Neural progenitor cell (in vitro differentiated cells): ENCODE data around the gene ABL1. TPM values are rescaled to one million over a fixed set of nuclear protein-coding genes. Genes with fewer than 3 reads are reported as not detected.

Experiments used
- DNase-seq: peaks from one replicate; pipeline ENCODE4 v3.0.0-alpha.2; 2016; ENCODE audit warnings: low spot score
- H2AFZ ChIP-seq: fragments of 200-600 bp; sonication (generic); replicated peaks from 2 replicates; pipeline ENCODE4 v1.6.1; 2016; ENCODE audit warnings: antibody characterized with exemption
- H3F3A ChIP-seq: fragments of 200-600 bp; sonication (generic); 2 replicates; pipeline ENCODE4 v1.6.1; 2016; ENCODE audit warnings: antibody characterized with exemption, low read depth
- H3K27ac ChIP-seq: fragments of 200-600 bp; sonication (generic); 2 replicates; pipeline ENCODE4 v1.5.1; 2016; ENCODE audit warnings: mild to moderate bottlenecking
- H3K27me3 ChIP-seq: fragments of 200-600 bp; sonication (generic); 2 replicates; pipeline ENCODE4 v1.6.1; 2016; ENCODE audit warnings: mild to moderate bottlenecking, moderate library complexity
- H3K36me3 ChIP-seq: fragments of 200-600 bp; sonication (generic); 2 replicates; pipeline ENCODE4 v1.5.1; 2016
- H3K4me1 ChIP-seq: fragments of 200-600 bp; sonication (generic); 2 replicates; pipeline ENCODE4 v1.6.1; 2016; ENCODE audit warnings: mixed run types
- H3K4me2 ChIP-seq: fragments of 200-600 bp; sonication (generic); 2 replicates; pipeline ENCODE4 v1.6.1; 2016
- H3K4me3 ChIP-seq: fragments of 200-600 bp; sonication (generic); 2 replicates; pipeline ENCODE4 v1.5.1; 2016
- H3K79me2 ChIP-seq: fragments of 200-600 bp; sonication (generic); 2 replicates; pipeline ENCODE4 v1.6.1; 2016; ENCODE audit warnings: low read depth
- H3K9ac ChIP-seq: fragments of 200-600 bp; sonication (generic); 2 replicates; pipeline ENCODE4 v1.6.1; 2016
- H3K9me3 ChIP-seq: fragments of 200-600 bp; sonication (generic); 2 replicates; pipeline ENCODE4 v1.5.1; 2016; ENCODE audit warnings: low read depth
- H4K20me1 ChIP-seq: fragments of 200-600 bp; sonication (generic); 2 replicates; pipeline ENCODE4 v1.6.1; 2016; ENCODE audit warnings: low read depth
- H3K27ac Mint-ChIP-seq: 3 replicates; pipeline ENCODE4 v1.8.0; 2021; ENCODE audit warnings: mixed read lengths
- H3K27me3 Mint-ChIP-seq: 2 replicates; pipeline ENCODE4 v1.8.0; 2022; ENCODE audit warnings: low read depth, mild to moderate bottlenecking, inconsistent platforms, moderate library complexity, mixed read lengths; ENCODE audit not compliant: insufficient read depth
- H3K36me3 Mint-ChIP-seq: 3 replicates; pipeline ENCODE4 v1.8.0; 2021; ENCODE audit warnings: mixed read lengths
- H3K4me1 Mint-ChIP-seq: 3 replicates; pipeline ENCODE4 v1.8.0; 2021; ENCODE audit warnings: mixed read lengths
- H3K4me3 Mint-ChIP-seq: 3 replicates; pipeline ENCODE4 v1.8.0; 2021; ENCODE audit warnings: mild to moderate bottlenecking, moderate library complexity, mixed read lengths
- H3K9me3 Mint-ChIP-seq: 3 replicates; pipeline ENCODE4 v1.8.0; 2020; ENCODE audit warnings: mixed read lengths
- CTCF ChIP-seq: fragments of 200-600 bp; sonication (generic); IDR thresholded peaks from 2 replicates; pipeline ENCODE4 v1.5.1; 2017; ENCODE audit warnings: antibody characterized with exemption, mild to moderate bottlenecking
- EZH2 ChIP-seq: fragments of 200-600 bp; sonication (generic); IDR thresholded peaks from 2 replicates; pipeline ENCODE4 v1.6.1; 2017; ENCODE audit warnings: antibody characterized with exemption, mild to moderate bottlenecking, moderate library complexity
- EZH2phosphoT487 ChIP-seq: fragments of 200-600 bp; sonication (generic); IDR thresholded peaks from 2 replicates; pipeline ENCODE4 v1.6.1; 2017; ENCODE audit warnings: antibody characterized with exemption
- total RNA-seq: library from RNA; depleted of rRNA; stranded (reverse); fragments of >200 nt; gene quantifications from 2 replicates; pipeline ENCODE4 v1.2.3, GENCODE V29; 2015; ENCODE audit warnings: low replicate concordance

Gene ABL1
- total RNA-seq, 1 donor from 2014 or later, result 38.4 TPM

- Histone ChIP-seq H3K9ac (no peak overlapping the region), H3K4me1 (no peaks in the 10 kb centered on the region), H3K27ac (no peak overlapping the region), H3K79me2 (no peaks in the 10 kb centered on the region), H4K20me1 (peaks cover 29% of the 10 kb centered on the region), H3K27me3 (no peaks in the 10 kb centered on the region), H3K36me3 (peaks cover 6% of the 10 kb centered on the region), H3K9me3 (no peaks in the 10 kb centered on the region), H3K4me2 (no peak overlapping the region), H3K4me3 (no peak overlapping the region), H2AFZ (no peak overlapping the region), H3F3A (peaks cover 4% of the 10 kb centered on the region)
- Mint-ChIP-seq H3K27ac (no peak overlapping the region), H3K27me3 (peaks cover 3% of the 10 kb centered on the region), H3K9me3 (no peaks in the 10 kb centered on the region), H3K36me3 (peaks cover 37% of the 10 kb centered on the region), H3K4me1 (no peaks in the 10 kb centered on the region), H3K4me3 (no peak overlapping the region)
- no peak for TF ChIP-seq EZH2
- no peak for TF ChIP-seq EZH2phosphoT487
- no peak for TF ChIP-seq CTCF
- DNase-seq, result no peak
Observed at GRCh38 chr9:130879863-130880411, 44.9 kb downstream of the ABL1 start.

- H3K4me3 Mint-ChIP-seq, result no peak overlapping the region
- Histone ChIP-seq H3K9me3 (no peaks in the 10 kb centered on the region), H3F3A (peaks cover 4% of the 10 kb centered on the region), H4K20me1 (peaks cover 36% of the 10 kb centered on the region), H3K27me3 (no peaks in the 10 kb centered on the region), H3K4me2 (no peak overlapping the region), H3K4me1 (no peaks in the 10 kb centered on the region), H2AFZ (no peak overlapping the region), H3K9ac (no peak overlapping the region), H3K36me3 (peaks cover 6% of the 10 kb centered on the region), H3K27ac (no peak overlapping the region), H3K79me2 (no peaks in the 10 kb centered on the region), H3K4me3 (no peak overlapping the region)
- peaks cover 2% of the 10 kb centered on the region for H3K27me3 Mint-ChIP-seq
- peaks cover 33% of the 10 kb centered on the region for H3K36me3 Mint-ChIP-seq
- no peak for TF ChIP-seq EZH2
- TF ChIP-seq CTCF, result no peak
- TF ChIP-seq EZH2phosphoT487, result no peak
- no peaks in the 10 kb centered on the region for H3K9me3 Mint-ChIP-seq
- H3K27ac Mint-ChIP-seq, result no peak overlapping the region
- DNase-seq, result no peak
- no peaks in the 10 kb centered on the region for H3K4me1 Mint-ChIP-seq
Observed at GRCh38 chr9:130880599-130881220, 45.7 kb downstream of the ABL1 start.

GRCh38 chr9:130881516-130881915 is 46.5 kb downstream of the ABL1 start:
- Histone ChIP-seq H3K36me3 (peaks cover 6% of the 10 kb centered on the region), H3F3A (peaks cover 4% of the 10 kb centered on the region), H3K4me3 (no peak overlapping the region), H4K20me1 (peaks cover 37% of the 10 kb centered on the region), H2AFZ (no peak overlapping the region), H3K79me2 (no peaks in the 10 kb centered on the region), H3K4me1 (no peaks in the 10 kb centered on the region), H3K9me3 (no peaks in the 10 kb centered on the region), H3K4me2 (no peak overlapping the region), H3K27ac (no peak overlapping the region), H3K27me3 (no peaks in the 10 kb centered on the region), H3K9ac (no peak overlapping the region)
- no peak for DNase-seq
- no peak overlapping the region for H3K27ac Mint-ChIP-seq
- H3K4me1 Mint-ChIP-seq, result no peaks in the 10 kb centered on the region
- TF ChIP-seq EZH2 (no peak), CTCF (no peak), EZH2phosphoT487 (no peak)
- peaks cover 34% of the 10 kb centered on the region for H3K36me3 Mint-ChIP-seq
- H3K9me3 Mint-ChIP-seq, result no peaks in the 10 kb centered on the region
- H3K4me3 Mint-ChIP-seq, result no peak overlapping the region
- peaks cover 2% of the 10 kb centered on the region for H3K27me3 Mint-ChIP-seq
